HL-60 (cell line): Measurements from ENCODE around the gene MAPK6.

Experiments used
- CTCF ChIP-seq: IDR thresholded peaks from one replicate; pipeline ENCODE4 v1.5.1; 2011; ENCODE audit warnings: low read length, control low read depth, inconsistent platforms; ENCODE audit not compliant: insufficient read depth
- POLR2AphosphoS5 ChIP-seq: IDR thresholded peaks from 2 replicates; pipeline ENCODE4 v1.6.1; 2012; ENCODE audit warnings: low read depth

DNA sequence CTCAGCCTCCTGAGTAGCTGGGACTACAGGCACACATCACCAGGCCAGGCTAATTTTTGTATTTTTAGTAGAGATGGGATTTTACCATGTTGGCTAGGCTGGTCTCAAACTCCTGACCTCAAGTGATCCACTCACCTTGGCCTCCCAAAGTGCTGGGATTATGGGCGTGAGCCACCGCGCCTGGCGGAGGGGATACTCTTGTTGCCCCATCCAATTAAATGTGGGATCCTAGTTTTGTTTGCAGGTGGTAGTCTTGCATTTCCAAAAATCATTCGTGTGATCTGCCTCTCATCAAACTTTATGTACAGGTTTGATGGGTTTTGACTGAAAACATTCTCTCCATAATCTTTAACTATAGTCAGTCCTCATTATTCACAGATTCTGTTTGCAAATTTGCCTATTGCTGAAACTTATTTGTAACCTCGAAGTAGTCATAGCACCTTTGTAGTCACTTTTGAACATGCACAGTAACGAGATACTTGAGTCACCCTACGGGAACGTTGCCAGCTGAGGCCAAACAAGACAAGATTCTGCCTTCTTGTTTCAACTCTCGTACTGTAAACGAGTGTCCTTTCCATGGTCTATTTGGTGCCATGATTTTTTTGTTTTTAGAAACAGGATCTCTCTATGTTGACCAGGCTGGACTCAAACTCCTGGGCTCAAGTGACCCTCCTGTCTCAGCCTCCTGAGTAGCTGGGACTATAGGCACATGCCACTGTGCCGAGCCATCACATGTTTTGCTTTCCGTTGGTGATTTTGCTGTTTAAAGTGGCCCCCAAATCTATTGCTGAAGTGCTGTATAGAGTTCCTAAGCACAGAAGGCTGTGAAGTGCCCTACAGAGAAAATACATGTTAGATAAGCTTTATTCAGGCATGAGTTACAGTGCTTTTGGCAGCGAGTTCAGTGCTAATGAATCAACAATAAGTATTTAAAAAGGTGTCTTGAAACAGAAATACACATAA lies 8.1 kb upstream of the MAPK6 start:
- TF ChIP-seq POLR2AphosphoS5, result no peak
- TF ChIP-seq CTCF, result no peak
